Stimulated activated CD8-positive, alpha-beta memory T cell treated with anti-CD3 and anti-CD28 coated beads, Interleukin-12 subunit alpha, Interleukin-12 subunit beta, amount 100 ng/mL, for 4 hours (primary cell): ENCODE measurements around the gene LACTB.
A peak's percentile ranks its signal among the peaks of the same experiment; 100 is the strongest.
"Not testable (repeated sequence)": the region's sequence is repeated elsewhere in the genome, so short reads cannot be mapped to it uniquely, and the experiment has no call there.

Experiments used
- DNase-seq: peaks from one replicate; pipeline ENCODE4 v3.0.0-alpha.2; 2020; ENCODE audit warnings: low read depth

The LACTB gene

GRCh38 chr15:63089260-63090043, 32.2 kb upstream of the LACTB start:
- DNase-seq, result no peak

DNA sequence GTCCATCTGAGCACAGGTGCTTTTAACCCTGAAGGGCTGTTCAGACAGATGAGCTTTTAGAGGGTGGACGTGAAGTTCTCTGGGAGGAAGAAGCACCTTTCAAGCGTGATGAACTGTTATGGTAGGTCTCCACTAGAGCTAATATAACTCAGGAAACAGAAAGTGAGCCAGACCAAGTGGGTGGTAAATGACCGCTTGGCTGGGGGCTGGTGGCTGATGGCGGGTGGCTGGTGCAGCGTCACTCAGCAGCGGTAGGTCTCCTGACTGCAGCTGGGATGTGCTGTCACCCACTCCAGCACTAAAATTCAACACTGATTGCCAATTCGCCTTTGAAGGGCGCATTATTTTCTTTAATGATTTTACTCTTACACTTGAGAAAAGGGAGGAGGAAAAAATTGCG, 31.2 kb upstream of the LACTB start:
- no peak for DNase-seq

GRCh38 chr15:63090887-63091286, 30.8 kb upstream of the LACTB start:
- DNase-seq, result no peak

DNA sequence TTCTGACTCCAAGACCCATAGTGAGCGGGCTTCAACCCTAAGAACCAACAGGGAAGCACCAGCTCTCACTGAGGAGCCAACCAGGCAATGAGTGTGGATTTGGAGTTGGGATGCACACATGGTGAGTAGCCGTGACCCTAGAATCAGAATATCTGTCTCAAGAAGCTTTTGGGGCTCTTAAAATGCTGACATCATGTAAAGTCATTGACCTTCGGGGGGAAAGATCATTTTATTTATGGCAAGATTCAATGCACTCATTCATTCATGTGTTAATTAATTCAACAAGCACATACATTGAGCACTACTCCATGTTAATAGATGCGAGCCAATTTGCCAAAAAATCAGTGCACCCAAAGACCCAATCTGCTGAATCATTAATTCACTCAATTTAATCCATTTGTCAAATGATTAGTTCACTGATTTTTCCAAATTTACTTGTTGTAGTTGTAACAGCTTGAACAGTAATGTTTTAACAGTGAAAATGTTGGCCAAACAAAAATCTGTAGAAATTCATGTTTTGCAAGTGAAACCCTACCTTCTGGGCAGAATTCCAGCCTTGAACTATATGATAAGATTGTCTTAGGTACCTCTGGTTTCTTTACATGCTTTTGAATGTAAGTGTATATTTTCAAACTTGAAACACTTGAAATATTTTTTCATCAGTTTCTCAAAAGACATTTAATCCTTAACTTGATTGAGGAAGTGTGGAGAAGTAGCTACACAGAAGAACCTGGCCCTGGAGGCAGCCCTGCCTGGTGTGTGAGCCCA, 29.8 kb upstream of the LACTB start:
- no peak for DNase-seq

DNA sequence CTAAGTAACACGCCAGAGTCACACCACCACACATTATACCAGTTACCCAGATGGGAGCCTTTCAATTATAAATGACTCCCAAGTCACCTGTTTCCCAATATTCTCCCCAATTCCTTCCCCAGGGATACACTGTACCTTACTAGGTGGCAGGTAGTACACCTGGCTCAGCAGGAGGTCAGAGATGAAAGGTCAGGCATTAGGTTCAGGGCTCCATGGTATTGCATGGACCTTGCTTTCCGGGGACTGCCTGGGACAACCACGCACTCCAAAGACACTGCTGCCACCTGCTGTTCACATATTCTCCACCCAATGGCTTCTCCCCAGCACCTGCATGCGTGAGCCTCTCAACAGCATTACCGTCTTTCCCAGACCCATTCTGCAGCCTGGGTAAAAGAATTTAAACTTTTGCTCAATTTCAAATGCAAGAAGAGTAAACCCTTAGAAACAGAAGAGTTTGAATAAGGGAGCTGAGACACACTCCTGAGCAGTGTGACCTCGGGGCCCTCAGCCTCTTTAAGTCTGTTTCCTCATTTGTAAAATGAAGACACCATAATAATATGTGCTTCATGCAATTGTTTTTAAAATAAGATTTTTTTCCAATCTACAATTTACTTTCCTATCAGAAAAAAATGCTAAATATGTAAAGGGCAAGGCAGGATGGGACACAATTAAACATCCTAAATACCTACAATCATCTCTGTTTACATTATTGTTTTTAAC, 28.0 kb upstream of the LACTB start:
- peak; percentile 43 for DNase-seq

DNA sequence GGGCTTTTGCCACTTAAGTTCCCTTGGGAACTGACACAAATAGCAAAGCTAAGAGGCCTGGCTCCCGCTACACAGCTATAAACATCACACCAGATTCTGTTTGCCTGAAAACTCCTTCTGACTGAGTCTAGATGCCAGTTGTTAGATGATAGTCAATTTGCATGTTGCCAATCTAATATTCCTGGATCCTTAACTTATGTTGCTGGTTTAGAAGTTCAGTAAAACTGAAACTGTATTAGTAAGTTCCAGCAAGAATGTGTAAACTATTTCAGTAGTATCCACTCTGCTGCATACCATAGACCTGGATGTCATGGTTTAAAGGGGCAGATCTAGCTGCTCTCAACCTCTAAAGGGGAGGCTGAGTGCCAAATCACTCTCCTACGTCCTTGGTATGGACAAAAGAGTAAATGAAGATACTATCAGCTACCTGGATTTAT, 27.1 kb upstream of the LACTB start:
- no peak for DNase-seq

DNA sequence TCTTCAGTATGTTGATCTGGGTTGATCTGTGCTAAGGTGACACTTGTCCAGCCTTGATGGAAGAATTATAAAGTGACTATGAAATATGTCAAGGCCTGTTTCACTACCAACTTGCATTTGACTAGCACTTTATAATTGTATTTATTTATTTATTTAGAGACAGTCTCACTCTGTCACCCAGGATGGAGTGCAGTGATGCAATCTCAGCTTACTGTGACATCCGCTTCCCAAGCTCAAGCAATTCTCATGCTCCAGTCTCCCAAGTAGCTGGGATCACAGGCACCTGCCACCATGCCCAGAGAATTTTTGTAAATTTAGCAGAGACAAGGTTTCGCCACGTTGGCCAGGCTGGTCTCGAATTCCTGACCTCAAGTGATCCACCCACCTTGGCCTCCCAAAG, 25.5 kb upstream of the LACTB start:
- no peak for DNase-seq

GRCh38 chr15:63098901-63099300, 22.8 kb upstream of the LACTB start:
- DNase-seq, result not testable (repeated sequence)

DNA sequence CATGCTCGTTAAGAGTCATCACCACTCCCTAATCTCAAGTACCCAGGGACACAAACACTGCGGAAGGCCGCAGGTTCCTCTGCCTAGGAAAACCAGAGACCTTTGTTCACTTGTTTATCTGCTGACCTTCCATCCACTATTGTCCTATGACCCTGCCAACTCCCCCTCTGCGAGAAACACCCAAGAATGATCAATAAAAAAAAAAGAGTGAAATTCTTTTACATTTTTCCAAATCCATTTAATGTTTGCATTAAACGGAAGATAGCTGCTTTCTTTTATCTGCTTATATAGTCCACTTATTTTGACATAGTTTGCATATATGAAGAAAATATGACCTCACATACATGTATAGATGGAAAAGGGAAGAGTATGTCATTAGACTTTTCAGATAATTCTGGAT, 22.1 kb upstream of the LACTB start:
- not testable (repeated sequence) for DNase-seq

GRCh38 chr15:63103416-63103815, 18.2 kb upstream of the LACTB start:
- DNase-seq, result no peak

DNA sequence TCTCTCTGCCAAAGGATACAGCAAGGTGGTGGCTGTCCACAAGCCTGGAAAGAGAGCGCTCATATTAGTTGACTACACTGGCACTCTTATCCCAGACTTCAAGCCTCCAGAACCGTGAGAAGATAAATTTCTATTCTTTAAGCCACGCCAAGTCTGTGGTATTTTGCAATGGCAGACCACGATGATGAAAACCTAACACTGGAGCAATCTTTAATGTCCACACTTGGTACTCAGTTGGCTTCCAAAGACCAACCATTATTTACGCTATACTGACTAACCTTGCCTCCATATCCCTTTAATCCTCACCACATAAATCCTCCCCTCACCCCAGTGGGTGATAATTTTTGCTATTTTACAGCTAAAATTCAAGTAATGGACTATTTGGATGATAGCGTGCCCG, 16.9 kb upstream of the LACTB start:
- no peak for DNase-seq

DNA sequence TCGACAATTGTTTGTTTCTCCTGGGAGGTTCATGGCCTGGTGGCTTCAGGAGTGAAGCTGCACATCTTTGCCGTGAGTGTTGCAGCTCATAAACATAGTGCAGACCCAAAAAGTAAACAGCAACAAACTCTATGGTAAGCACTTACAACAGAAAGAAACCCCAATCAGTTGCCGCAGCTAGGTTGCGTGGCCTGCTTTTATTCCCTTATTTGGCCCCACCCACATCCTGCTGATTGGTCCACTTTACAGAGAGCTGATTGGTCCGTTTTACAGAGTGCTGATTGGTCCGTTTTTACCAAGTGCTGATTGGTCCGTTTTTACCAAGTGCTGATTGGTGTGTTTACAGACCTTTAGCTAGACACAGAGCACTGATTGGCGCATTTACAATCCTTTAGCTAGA, 16.3 kb upstream of the LACTB start:
- DNase-seq, result not testable (repeated sequence)

GRCh38 chr15:63107895-63108546, 13.6 kb upstream of the LACTB start:
- DNase-seq, result no peak

DNA sequence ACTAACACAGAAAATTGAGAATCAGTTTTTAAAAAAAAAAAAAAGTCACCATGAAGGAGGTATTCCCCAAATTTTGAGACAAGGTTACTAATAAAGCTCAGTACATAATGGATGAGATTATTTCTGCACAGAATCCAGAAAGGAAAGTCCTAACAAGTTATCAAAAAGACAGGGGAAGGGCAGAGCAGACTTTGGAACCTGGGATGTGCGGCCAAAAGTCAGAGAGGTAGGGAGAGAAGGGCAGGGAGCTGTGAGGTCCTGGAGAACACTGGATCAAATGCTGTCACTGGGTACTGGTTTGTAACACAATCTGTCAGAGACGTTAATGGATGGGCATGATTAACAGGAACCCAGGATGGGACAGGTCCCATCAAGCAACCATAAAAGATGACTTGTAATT, 12.2 kb upstream of the LACTB start:
- DNase-seq, result no peak

DNA sequence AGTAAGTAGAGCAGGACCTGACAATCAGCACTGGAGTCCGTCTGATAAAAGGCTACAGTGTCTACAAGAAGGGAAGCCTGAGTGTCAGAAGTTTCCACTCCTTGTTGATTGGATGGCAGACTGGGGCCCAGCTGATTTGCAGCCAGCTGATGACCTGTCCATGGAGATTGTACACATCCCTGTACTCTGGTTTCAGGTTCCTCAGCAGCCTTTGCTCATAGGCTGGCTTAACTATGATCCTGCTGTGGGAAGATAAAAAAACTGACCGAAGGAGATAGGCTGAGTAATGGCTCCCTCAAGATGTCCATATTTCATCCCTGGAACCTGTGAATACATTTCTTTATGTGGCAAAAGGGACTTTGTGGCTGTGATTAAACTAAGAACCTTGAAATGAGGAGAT, 11.7 kb upstream of the LACTB start:
- DNase-seq, result no peak

DNA sequence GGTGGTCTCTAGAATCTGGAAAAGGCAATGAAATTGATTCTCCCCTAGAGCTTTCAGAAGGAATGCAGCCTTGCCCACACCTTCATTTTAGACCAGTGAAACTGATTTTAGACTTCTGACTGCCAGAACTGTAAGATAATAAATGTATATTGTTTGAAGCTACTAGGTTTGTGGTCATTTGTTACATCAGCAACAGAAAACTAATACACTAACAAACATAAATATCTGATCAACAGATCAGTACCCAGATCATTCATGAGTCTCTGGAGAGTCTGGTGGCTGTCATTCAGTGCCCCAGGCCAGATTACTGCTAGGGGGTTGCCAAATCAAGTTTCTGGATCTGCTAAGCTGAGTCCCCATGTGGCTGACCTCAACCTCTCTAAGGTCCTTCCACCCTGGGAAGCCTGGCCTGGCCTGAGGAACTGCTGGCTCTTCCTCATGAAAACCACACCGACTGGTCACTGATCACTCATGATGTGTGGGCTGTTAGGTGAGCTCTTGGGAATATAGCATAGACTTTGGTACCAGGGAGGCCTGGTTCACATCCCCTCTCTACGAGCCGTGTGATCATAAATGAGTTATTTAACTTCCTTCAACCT, 11.1 kb upstream of the LACTB start:
- DNase-seq, result no peak

GRCh38 chr15:63111481-63111880, 10.2 kb upstream of the LACTB start:
- DNase-seq, result no peak

DNA sequence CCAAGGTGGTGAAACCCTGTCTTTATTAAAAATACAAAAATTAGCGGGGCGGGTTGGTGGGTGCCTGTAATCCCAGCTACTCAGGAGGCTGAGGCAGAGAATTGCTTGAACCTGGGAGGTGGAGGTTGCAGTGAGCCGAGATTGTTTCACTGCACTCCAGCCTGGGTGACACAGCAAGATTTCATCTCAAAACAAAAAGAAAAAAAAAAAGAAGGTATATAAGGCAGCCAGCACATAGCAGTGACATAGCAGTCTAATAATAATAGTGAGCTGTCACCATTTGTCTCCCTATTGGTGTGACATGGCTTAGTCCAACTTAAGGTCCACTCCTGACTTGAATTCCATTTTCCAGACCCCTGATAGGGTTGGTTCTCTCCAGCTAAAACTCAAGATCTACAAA, 8.8 kb upstream of the LACTB start:
- DNase-seq, result no peak

DNA sequence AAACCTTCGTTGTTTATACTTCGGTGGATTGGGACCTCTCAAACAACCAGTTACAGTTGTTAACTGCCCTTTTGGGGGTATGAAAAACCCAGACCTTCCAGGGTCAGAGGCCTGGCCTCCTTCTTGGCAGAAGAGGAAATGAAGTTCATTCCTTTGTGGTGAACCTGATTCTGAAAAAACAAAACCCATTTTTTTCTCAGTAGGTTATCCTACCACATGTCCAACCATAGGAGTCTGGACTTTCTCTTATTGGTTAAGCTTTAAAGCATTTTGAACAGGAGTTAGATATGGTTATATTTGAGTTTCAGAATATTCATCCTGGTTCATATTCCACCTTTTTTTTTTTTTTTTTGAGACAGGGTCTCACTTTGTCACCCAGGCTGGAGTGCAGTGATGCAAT, 7.2 kb upstream of the LACTB start:
- DNase-seq, result no peak

- no peak for DNase-seq
Measured at GRCh38 chr15:63118854-63119253, 2.8 kb upstream of the LACTB start.

DNA sequence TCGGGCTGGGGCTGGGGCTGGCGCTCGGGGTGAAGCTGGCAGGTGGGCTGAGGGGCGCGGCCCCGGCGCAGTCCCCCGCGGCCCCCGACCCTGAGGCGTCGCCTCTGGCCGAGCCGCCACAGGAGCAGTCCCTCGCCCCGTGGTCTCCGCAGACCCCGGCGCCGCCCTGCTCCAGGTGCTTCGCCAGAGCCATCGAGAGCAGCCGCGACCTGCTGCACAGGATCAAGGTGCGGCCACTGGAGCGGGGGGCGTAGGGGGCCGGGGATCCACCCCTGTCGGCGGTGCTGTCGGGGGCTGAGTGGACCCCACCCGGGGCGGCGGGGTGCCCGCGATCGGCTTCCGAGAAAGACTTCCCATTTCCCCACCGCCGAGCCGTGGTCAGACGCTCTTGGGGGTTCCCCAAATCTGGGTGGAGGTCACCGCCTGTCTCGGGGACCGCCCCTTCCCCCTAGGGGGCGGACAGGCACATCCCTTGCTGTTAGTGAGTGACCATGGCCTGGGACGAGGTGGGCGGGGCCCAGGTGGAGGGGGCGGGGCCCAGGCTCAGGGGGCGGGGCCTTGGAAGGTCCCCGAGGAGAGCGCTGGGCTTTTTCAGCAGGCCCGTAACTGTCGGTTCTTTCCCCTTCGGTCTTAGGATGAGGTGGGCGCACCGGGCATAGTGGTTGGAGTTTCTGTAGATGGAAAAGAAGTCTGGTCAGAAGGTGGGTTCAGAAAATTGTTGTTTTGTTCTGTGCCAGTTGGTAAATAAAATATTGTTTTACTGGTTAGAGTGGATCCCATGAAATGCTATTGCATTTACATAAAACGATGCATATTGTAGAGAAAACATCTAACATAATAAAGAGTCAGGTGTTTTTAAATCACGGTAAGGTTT, 578 bp downstream of the LACTB start:
- DNase-seq, result peak; percentile 78
